IMR-90 (cell line): ENCODE measurements around the gene C10orf71. TPM values are rescaled to one million over a fixed set of nuclear protein-coding genes. Genes with fewer than 3 reads are reported as not detected.

Experiments
- ATAC-seq: fragments of 200-7000 bp; cut with Tn5 transposase; 2 replicates; pipeline ENCODE4 v1.9.1; 2020; ENCODE audit warnings: low read depth, mild to moderate bottlenecking, moderate library complexity
- BruUV-seq: library from RNA; stranded (reverse); fragments of 400-500 nt; replicated peaks from 2 replicates; lab custom pipeline; 2021; lab: Mats Ljungman, UMichigan
- CTCF ChIA-PET: fragments of 300-600 bp; formaldehyde crosslinking; extraction: SDS; loops from one replicate; lab custom pipeline; 2021; ENCODE audit warnings: antibody characterized with exemption; lab: Yijun Ruan, JAX
- POLR2A ChIA-PET: fragments of 300-600 bp; sonication (Branson Sonifier 250); formaldehyde crosslinking; loops from one replicate; lab custom pipeline; 2022; ENCODE audit warnings: antibody characterized with exemption; ENCODE audit not compliant: unreplicated experiment; lab: Charles Lee
- DNase-seq: peaks from one replicate; pipeline ENCODE4 v3.0.0; 2013
- H2AFZ ChIP-seq: replicated peaks from 2 replicates; pipeline ENCODE3; 2013; ENCODE audit warnings: low read length, mild to moderate bottlenecking; ENCODE audit not compliant: poor library complexity
- H2AK5ac ChIP-seq: 2 replicates; pipeline ENCODE4 v1.6.1; 2013; ENCODE audit warnings: low read depth, low read length, inconsistent platforms
- H2AK9ac ChIP-seq: replicated peaks from 2 replicates; pipeline ENCODE3; 2013; ENCODE audit warnings: mild to moderate bottlenecking, low read depth, low read length, moderate library complexity; ENCODE audit not compliant: poor library complexity
- H2BK120ac ChIP-seq: 2 replicates; pipeline ENCODE4 v1.6.1; 2013; ENCODE audit warnings: low read depth, low read length, inconsistent platforms
- H2BK15ac ChIP-seq: 3 replicates; pipeline ENCODE4 v1.6.1; 2013; ENCODE audit warnings: low read depth, low read length, inconsistent platforms
- H2BK20ac ChIP-seq: 2 replicates; pipeline ENCODE4 v1.6.1; 2013; ENCODE audit warnings: low read depth, mild to moderate bottlenecking, inconsistent platforms, low read length, moderate library complexity
- H2BK5ac ChIP-seq: 2 replicates; pipeline ENCODE4 v1.6.1; 2013; ENCODE audit warnings: mild to moderate bottlenecking, low read depth, low read length, inconsistent platforms; ENCODE audit not compliant: poor library complexity, severe bottlenecking
- H3K14ac ChIP-seq: replicated peaks from 2 replicates; pipeline ENCODE4 v1.6.1; 2013; ENCODE audit warnings: low read depth, low read length, inconsistent platforms
- H3K18ac ChIP-seq: 2 replicates; pipeline ENCODE4 v1.6.1; 2013; ENCODE audit warnings: low read depth, low read length, control low read depth
- H3K23ac ChIP-seq: 2 replicates; pipeline ENCODE4 v1.6.1; 2013; ENCODE audit warnings: low read depth, low read length, inconsistent platforms
- H3K27ac ChIP-seq: 2 replicates; pipeline ENCODE4 v1.5.1; 2013; ENCODE audit warnings: mild to moderate bottlenecking, control low read depth, low read length; ENCODE audit not compliant: insufficient read depth
- H3K27me3 ChIP-seq: 2 replicates; pipeline ENCODE4 v1.6.1; 2013; ENCODE audit warnings: low read length; ENCODE audit not compliant: control insufficient read depth, insufficient read depth
- H3K36me3 ChIP-seq: 2 replicates; pipeline ENCODE4 v1.6.1; 2013; ENCODE audit warnings: low read length, mixed read lengths; ENCODE audit not compliant: control insufficient read depth, insufficient read depth
- H3K4ac ChIP-seq: 2 replicates; pipeline ENCODE4 v1.6.1; 2013; ENCODE audit warnings: low read depth, low read length, inconsistent platforms
- H3K4me1 ChIP-seq: 2 replicates; pipeline ENCODE4 v1.6.1; 2013; ENCODE audit warnings: low read length, mixed read lengths; ENCODE audit not compliant: control insufficient read depth, insufficient read depth
- H3K4me2 ChIP-seq: 2 replicates; pipeline ENCODE4 v1.6.1; 2013; ENCODE audit warnings: low read depth, mild to moderate bottlenecking, control low read depth, low read length, moderate library complexity
- H3K4me3 ChIP-seq: 2 replicates; pipeline ENCODE4 v1.5.1; 2013; ENCODE audit warnings: low read depth, mild to moderate bottlenecking, control low read depth, low read length, moderate library complexity; ENCODE audit not compliant: insufficient read depth
- H3K56ac ChIP-seq: 2 replicates; pipeline ENCODE4 v1.6.1; 2013; ENCODE audit warnings: low read length, inconsistent platforms; ENCODE audit not compliant: insufficient read depth; ENCODE audit errors: extremely low read depth
- H3K79me1 ChIP-seq, 2 experiments: 2 replicates each; pipeline ENCODE4 v1.6.1; 2013; ENCODE audit warnings: low read length in 2 of 2, inconsistent platforms in 1 of 2, low read depth in 1 of 2
- H3K9ac ChIP-seq: 2 replicates; pipeline ENCODE4 v1.6.1; 2013; ENCODE audit warnings: low read depth, low read length, control low read depth
- H3K9me1 ChIP-seq: 2 replicates; pipeline ENCODE4 v1.6.1; 2013; ENCODE audit warnings: low read length, inconsistent platforms; ENCODE audit not compliant: insufficient read depth
- H3K9me3 ChIP-seq: 2 replicates; pipeline ENCODE4 v1.6.1; 2013; ENCODE audit warnings: low read length; ENCODE audit not compliant: control insufficient read depth, insufficient read depth
- H4K20me1 ChIP-seq: 2 replicates; pipeline ENCODE4 v1.6.1; 2013; ENCODE audit warnings: low read length, inconsistent platforms; ENCODE audit not compliant: insufficient read depth
- H4K5ac ChIP-seq: 2 replicates; pipeline ENCODE4 v1.6.1; 2013; ENCODE audit warnings: mild to moderate bottlenecking, low read depth, low read length, control low read depth
- H4K8ac ChIP-seq, 2 experiments: 2 replicates each; pipeline ENCODE4 v1.6.1; 2013; ENCODE audit warnings: low read depth in 2 of 2, low read length in 2 of 2, control low read depth in 1 of 2, inconsistent platforms in 1 of 2
- H4K91ac ChIP-seq: 2 replicates; pipeline ENCODE4 v1.6.1; 2013; ENCODE audit warnings: low read depth, low read length, inconsistent platforms; ENCODE audit not compliant: insufficient read depth
- BHLHE40 ChIP-seq: fragments of 150-350 bp; IDR thresholded peaks from 2 replicates; pipeline ENCODE4 v1.6.1; 2016; ENCODE audit warnings: mild to moderate bottlenecking, low read depth, low read length
- CEBPB ChIP-seq: IDR thresholded peaks from 2 replicates; pipeline ENCODE4 v1.6.1; 2012; ENCODE audit warnings: low read depth, low read length, improper control_type of control experiment
- CHD1 ChIP-seq: IDR thresholded peaks from 2 replicates; pipeline ENCODE4 v1.6.1; 2012; ENCODE audit warnings: low read depth, low read length, improper control_type of control experiment
- FOS ChIP-seq: fragments of 150-350 bp; IDR thresholded peaks from 2 replicates; pipeline ENCODE4 v1.6.1; 2016; ENCODE audit warnings: low read depth, low read length
- MAFK ChIP-seq: IDR thresholded peaks from 2 replicates; pipeline ENCODE4 v1.6.1; 2012; ENCODE audit warnings: low read depth, low read length, improper control_type of control experiment
- MXI1 ChIP-seq: IDR thresholded peaks from 2 replicates; pipeline ENCODE4 v1.6.1; 2012; ENCODE audit warnings: low read depth, mild to moderate bottlenecking, low read length, moderate library complexity, borderline replicate concordance
- NFE2L2 ChIP-seq: fragments of 150-350 bp; IDR thresholded peaks from 2 replicates; pipeline ENCODE4 v1.6.1; 2016; ENCODE audit warnings: low read depth, mild to moderate bottlenecking, low read length
- POLR2A ChIP-seq: IDR thresholded peaks from 2 replicates; pipeline ENCODE4 v1.6.1; 2012; ENCODE audit warnings: mild to moderate bottlenecking, low read depth, low read length
- RAD21 ChIP-seq: IDR thresholded peaks from 2 replicates; pipeline ENCODE4 v1.6.1; 2012; ENCODE audit warnings: low read length, improper control_type of control experiment
- SMC3 ChIP-seq: fragments of 150-350 bp; IDR thresholded peaks from 2 replicates; pipeline ENCODE4 v1.6.1; 2016; ENCODE audit warnings: low read depth, mild to moderate bottlenecking, antibody characterized with exemption, low read length, moderate library complexity
- WGBS, 2 experiments: methylation state at CpG; one replicate each; pipeline versions ENCODE4 v1.1.5 to v1.1.7; 2013; ENCODE audit warnings: missing lambda C conversion rate in 2 of 2; ENCODE audit not compliant: insufficient read length in 1 of 2; ENCODE audit errors: extremely low coverage in 2 of 2; 5-methylcytosine and 5-hydroxymethylcytosine counted together
- dilution Hi-C: fragments of 300-500 bp; cut with HindIII; formaldehyde crosslinking; loops from one replicate; pipeline ENCODE4 v1.14.3; 2018; ENCODE audit warnings: low sequenced_read_pairs; ENCODE audit not compliant: unreplicated experiment
- in situ Hi-C: fragments of 300-500 bp; cut with MboI; formaldehyde crosslinking; loops from 3 replicates; pipeline ENCODE4 v1.14.3; 2019; ENCODE audit warnings: low sequenced_read_pairs, inconsistent platforms, mixed read lengths
- intact Hi-C: fragments of 100-400 bp; cut with micrococcal nuclease; formaldehyde crosslinking; loops from 2 replicates; pipeline ENCODE4 v1.10.0; 2022
- polyA plus RNA-seq, 3 experiments: library from polyadenylated mRNA; depleted of rRNA; stranded (reverse); fragments of >200 nt; gene quantifications; 2 replicates each; pipeline ENCODE4 v1.2.3, GENCODE V29; 2012; ENCODE audit warnings: low replicate concordance in 1 of 3
- total RNA-seq: library from RNA; depleted of rRNA; stranded (reverse); fragments of >200 nt; gene quantifications from 2 replicates; pipeline ENCODE4 v1.2.3, GENCODE V29; 2012
- TF ChIP-seq, protein P1 (sequence below): conservative IDR thresholded peaks from 2 replicates; pipeline ENCODE4 v1.5.1; 2012; ENCODE audit warnings: mild to moderate bottlenecking, low read depth, low read length, improper control_type of control experiment
- TF ChIP-seq, protein P2 (sequence below): fragments of 150-350 bp; IDR thresholded peaks from 2 replicates; pipeline ENCODE4 v1.6.1; 2017; ENCODE audit warnings: mild to moderate bottlenecking, antibody characterized with exemption, low read length, low read depth
- TF ChIP-seq, protein P3 (sequence below): fragments of 150-350 bp; IDR thresholded peaks from 2 replicates; pipeline ENCODE4 v1.6.1; 2016; ENCODE audit warnings: low read depth, mild to moderate bottlenecking, low read length, moderate library complexity, borderline replicate concordance

Gene C10orf71
- total and polyA plus RNA-seq, 2 of the 4 experiments (the other 2 are of a cell fraction): not detected

DNA sequence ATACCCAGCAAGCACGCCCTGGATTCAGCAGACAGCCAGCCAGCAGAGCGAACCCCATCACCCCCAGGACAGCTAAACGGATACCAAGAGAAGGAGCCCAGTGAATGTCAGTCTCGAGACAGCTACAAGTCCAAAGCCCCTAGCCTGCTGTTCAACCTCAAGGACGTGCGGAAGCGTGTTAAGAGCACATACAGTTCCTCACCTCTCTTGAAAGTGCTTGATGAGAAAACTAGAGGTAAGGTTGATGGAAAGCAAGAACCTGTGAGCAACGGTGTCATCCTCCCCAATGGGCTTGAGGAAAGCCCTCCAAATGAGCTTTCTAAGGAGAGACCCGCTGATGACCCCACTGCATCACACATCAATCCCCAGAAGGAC lies 24.9 kb downstream of the C10orf71 start:
- H3K27ac ChIP-seq: no peak overlapping the region
- H3K23ac ChIP-seq: no peak overlapping the region
- no peak overlapping the region for H3K4ac ChIP-seq
- H3K9ac ChIP-seq: no peak overlapping the region
- H4K5ac ChIP-seq: no peak overlapping the region
- DNase-seq (no peak), ATAC-seq (no peak)
- TF ChIP-seq, protein P1, sequence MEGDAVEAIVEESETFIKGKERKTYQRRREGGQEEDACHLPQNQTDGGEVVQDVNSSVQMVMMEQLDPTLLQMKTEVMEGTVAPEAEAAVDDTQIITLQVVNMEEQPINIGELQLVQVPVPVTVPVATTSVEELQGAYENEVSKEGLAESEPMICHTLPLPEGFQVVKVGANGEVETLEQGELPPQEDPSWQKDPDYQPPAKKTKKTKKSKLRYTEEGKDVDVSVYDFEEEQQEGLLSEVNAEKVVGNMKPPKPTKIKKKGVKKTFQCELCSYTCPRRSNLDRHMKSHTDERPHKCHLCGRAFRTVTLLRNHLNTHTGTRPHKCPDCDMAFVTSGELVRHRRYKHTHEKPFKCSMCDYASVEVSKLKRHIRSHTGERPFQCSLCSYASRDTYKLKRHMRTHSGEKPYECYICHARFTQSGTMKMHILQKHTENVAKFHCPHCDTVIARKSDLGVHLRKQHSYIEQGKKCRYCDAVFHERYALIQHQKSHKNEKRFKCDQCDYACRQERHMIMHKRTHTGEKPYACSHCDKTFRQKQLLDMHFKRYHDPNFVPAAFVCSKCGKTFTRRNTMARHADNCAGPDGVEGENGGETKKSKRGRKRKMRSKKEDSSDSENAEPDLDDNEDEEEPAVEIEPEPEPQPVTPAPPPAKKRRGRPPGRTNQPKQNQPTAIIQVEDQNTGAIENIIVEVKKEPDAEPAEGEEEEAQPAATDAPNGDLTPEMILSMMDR: no peak
- no peak for TF ChIP-seq SMC3
- TF ChIP-seq POLR2A: no peak
- TF ChIP-seq BHLHE40: no peak
- TF ChIP-seq, protein P2, sequence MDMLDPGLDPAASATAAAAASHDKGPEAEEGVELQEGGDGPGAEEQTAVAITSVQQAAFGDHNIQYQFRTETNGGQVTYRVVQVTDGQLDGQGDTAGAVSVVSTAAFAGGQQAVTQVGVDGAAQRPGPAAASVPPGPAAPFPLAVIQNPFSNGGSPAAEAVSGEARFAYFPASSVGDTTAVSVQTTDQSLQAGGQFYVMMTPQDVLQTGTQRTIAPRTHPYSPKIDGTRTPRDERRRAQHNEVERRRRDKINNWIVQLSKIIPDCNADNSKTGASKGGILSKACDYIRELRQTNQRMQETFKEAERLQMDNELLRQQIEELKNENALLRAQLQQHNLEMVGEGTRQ: no peak
- TF ChIP-seq CEBPB: no peak
- no peak for TF ChIP-seq MAFK
- no peak for TF ChIP-seq RAD21
- no peak for TF ChIP-seq CHD1
- TF ChIP-seq, protein P3, sequence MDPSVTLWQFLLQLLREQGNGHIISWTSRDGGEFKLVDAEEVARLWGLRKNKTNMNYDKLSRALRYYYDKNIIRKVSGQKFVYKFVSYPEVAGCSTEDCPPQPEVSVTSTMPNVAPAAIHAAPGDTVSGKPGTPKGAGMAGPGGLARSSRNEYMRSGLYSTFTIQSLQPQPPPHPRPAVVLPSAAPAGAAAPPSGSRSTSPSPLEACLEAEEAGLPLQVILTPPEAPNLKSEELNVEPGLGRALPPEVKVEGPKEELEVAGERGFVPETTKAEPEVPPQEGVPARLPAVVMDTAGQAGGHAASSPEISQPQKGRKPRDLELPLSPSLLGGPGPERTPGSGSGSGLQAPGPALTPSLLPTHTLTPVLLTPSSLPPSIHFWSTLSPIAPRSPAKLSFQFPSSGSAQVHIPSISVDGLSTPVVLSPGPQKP: no peak
- TF ChIP-seq FOS: no peak
- TF ChIP-seq MXI1: no peak
- no peak for TF ChIP-seq NFE2L2
- H2BK120ac ChIP-seq: no peak overlapping the region
- in situ Hi-C loops (no loop called here), dilution Hi-C loops (no loop called here), intact Hi-C loops (no loop called here)
- no peak overlapping the region for H3K14ac ChIP-seq
- no peaks in the 10 kb centered on the region for H3K9me3 ChIP-seq
- no peak overlapping the region for H2AK5ac ChIP-seq
- ChIA-PET POLR2A (no interaction called here), CTCF (interaction anchor here (0.6 kb wide), 1 partner anchor 365 kb away, joined by 3 read pairs; no protein-coding TSS in a partner anchor)
- H2BK5ac ChIP-seq: no peak overlapping the region
- H3K79me1 ChIP-seq: no peaks in the 10 kb centered on the region
- no CpG with 5 or more reads among the region's 9 CpGs for WGBS, 2 experiments
- no peak overlapping the region for H2AK9ac ChIP-seq
- no peaks in the 10 kb centered on the region for H4K20me1 ChIP-seq
- H4K91ac ChIP-seq: no peak overlapping the region
- no TSS peak for BruUV-seq
- H3K27me3 ChIP-seq: peaks cover 17% of the 10 kb centered on the region
- H3K36me3 ChIP-seq: no peaks in the 10 kb centered on the region
- H4K8ac ChIP-seq: no peak overlapping the region
- no peak overlapping the region for H2AFZ ChIP-seq
- H3K56ac ChIP-seq: no peak overlapping the region
- no peak overlapping the region for H3K4me3 ChIP-seq
- no peak overlapping the region for H3K4me2 ChIP-seq
- no peak overlapping the region for H3K18ac ChIP-seq
- H2BK15ac ChIP-seq: no peak overlapping the region
- H3K9me1 ChIP-seq: no peaks in the 10 kb centered on the region
- H2BK20ac ChIP-seq: no peak overlapping the region
- H3K4me1 ChIP-seq: no peaks in the 10 kb centered on the region
